H1 (cell line): Measurements from ENCODE around the gene C17orf100. TPM values are rescaled to one million over a fixed set of nuclear protein-coding genes. Genes with fewer than 3 reads are reported as not detected.

Source experiments
- CTCF ChIA-PET: fragments of 300-600 bp; sonication (Branson Sonifier 250); formaldehyde crosslinking; loops from one replicate; lab custom pipeline; 2021; ENCODE audit not compliant: partially characterized antibody; lab: Charles Lee
- POLR2A ChIA-PET: fragments of 300-600 bp; sonication (Branson Sonifier 250); formaldehyde crosslinking; loops from one replicate; lab custom pipeline; 2021; ENCODE audit warnings: inconsistent platforms; ENCODE audit not compliant: partially characterized antibody; lab: Charles Lee
- DNase-seq, 2 experiments: peaks; one replicate each; pipeline versions ENCODE4 v3.0.0 to v3.0.0-alpha.2; 2010 to 2022; ENCODE audit warnings: low spot score in 2 of 2, low read depth in 1 of 2, mixed read lengths in 1 of 2
- FAIRE-seq: peaks from 2 replicates; lab custom pipeline; 2011; peaks lifted over from hg19 to GRCh38; lab: Jason Lieb, UNC
- H2AFZ ChIP-seq: 2 replicates; pipeline ENCODE4 v1.8.1; 2012; ENCODE audit warnings: low read length, inconsistent platforms
- H2AK5ac ChIP-seq: 2 replicates; pipeline ENCODE4 v1.6.1; 2013; ENCODE audit warnings: low read depth, low read length
- H2BK120ac ChIP-seq: replicated peaks from 2 replicates; pipeline ENCODE3; 2013; ENCODE audit warnings: low read depth, low read length, inconsistent platforms
- H2BK12ac ChIP-seq: 2 replicates; pipeline ENCODE4 v1.6.1; 2013; ENCODE audit warnings: low read depth, low read length
- H2BK15ac ChIP-seq: 2 replicates; pipeline ENCODE4 v1.6.1; 2013; ENCODE audit warnings: low read length
- H2BK20ac ChIP-seq: 2 replicates; pipeline ENCODE4 v1.6.1; 2013; ENCODE audit warnings: low read length
- H2BK5ac ChIP-seq: 2 replicates; pipeline ENCODE4 v1.6.1; 2013; ENCODE audit warnings: low read depth, low read length
- H3K14ac ChIP-seq: 2 replicates; pipeline ENCODE4 v1.6.1; 2013; ENCODE audit warnings: inconsistent platforms; ENCODE audit not compliant: insufficient read length
- H3K18ac ChIP-seq: 2 replicates; pipeline ENCODE4 v1.6.1; 2013; ENCODE audit warnings: low read length; ENCODE audit errors: extremely low read depth
- H3K23ac ChIP-seq: 2 replicates; pipeline ENCODE4 v1.6.1; 2013; ENCODE audit warnings: inconsistent platforms; ENCODE audit not compliant: insufficient read length
- H3K23me2 ChIP-seq: 2 replicates; pipeline ENCODE4 v1.6.1; 2013; ENCODE audit warnings: low read depth, low read length
- H3K27ac ChIP-seq: 2 replicates; pipeline ENCODE4 v1.6.1; 2011; ENCODE audit warnings: low read depth, low read length, inconsistent platforms
- H3K27me3 ChIP-seq, 4 experiments: replicated peaks in 1 of 4; 1 replicate in 1 of 4; 2 replicates in 3 of 4; pipeline versions ENCODE4 v1.6.1 to v1.8.1; 2011 to 2013; ENCODE audit warnings: low read length in 3 of 4, mild to moderate bottlenecking in 3 of 4, inconsistent platforms in 2 of 4, mixed read lengths in 2 of 4, moderate library complexity in 1 of 4; ENCODE audit not compliant: control insufficient read depth in 3 of 4, insufficient read depth in 3 of 4; ENCODE audit errors: extremely low read depth in 1 of 4
- H3K36me3 ChIP-seq, 4 experiments: 2 replicates each; pipeline versions ENCODE4 v1.6.1 to v1.8.1; 2011 to 2013; ENCODE audit warnings: mild to moderate bottlenecking in 4 of 4, low read length in 3 of 4, moderate library complexity in 2 of 4, control low read depth in 1 of 4, inconsistent platforms in 1 of 4; ENCODE audit not compliant: insufficient read depth in 4 of 4, control insufficient read depth in 2 of 4
- H3K4ac ChIP-seq: replicated peaks from 2 replicates; pipeline ENCODE3; 2013; ENCODE audit warnings: low read length, low read depth, mixed read lengths, inconsistent platforms; ENCODE audit not compliant: insufficient read length
- H3K4me1 ChIP-seq, 4 experiments: replicated peaks in 1 of 4; 1 replicate in 1 of 4; 2 replicates in 3 of 4; pipeline versions ENCODE4 v1.6.1 to v1.8.1; 2011 to 2013; ENCODE audit warnings: low read length in 3 of 4, inconsistent platforms in 2 of 4, mixed read lengths in 1 of 4; ENCODE audit not compliant: insufficient read depth in 4 of 4, control insufficient read depth in 3 of 4
- H3K4me2 ChIP-seq, 2 experiments: 2 replicates each; pipeline versions ENCODE4 v1.6.1 to v1.8.1; 2011 to 2013; ENCODE audit warnings: low read depth in 2 of 2, low read length in 2 of 2, control low read depth in 1 of 2, inconsistent platforms in 1 of 2, mild to moderate bottlenecking in 1 of 2; ENCODE audit not compliant: insufficient read depth in 1 of 2
- H3K4me3 ChIP-seq, 4 experiments: fragments of 200-600, 300-600 bp in 1 of 4; sonication (generic), shearing (Covaris generic), sonication (Bioruptor Twin) in 1 of 4; 2 replicates each; pipeline versions ENCODE4 v1.5.1 to v1.8.1; 2011 to 2016; ENCODE audit warnings: low read length in 4 of 4, low read depth in 3 of 4, control low read depth in 2 of 4, inconsistent platforms in 2 of 4, mild to moderate bottlenecking in 2 of 4, mixed read lengths in 1 of 4, moderate library complexity in 1 of 4; ENCODE audit not compliant: insufficient read depth in 2 of 4; ENCODE audit errors: extremely low read depth in 1 of 4
- H3K56ac ChIP-seq: replicated peaks from 2 replicates; pipeline ENCODE3; 2013; ENCODE audit warnings: low read depth, mild to moderate bottlenecking, mixed read lengths, low read length, inconsistent platforms; ENCODE audit not compliant: insufficient read length
- H3K79me1 ChIP-seq: 2 replicates; pipeline ENCODE4 v1.6.1; 2013; ENCODE audit warnings: low read depth, low read length, control low read depth
- H3K79me2 ChIP-seq, 2 experiments: 2 replicates each; pipeline versions ENCODE4 v1.6.1 to v1.8.1; 2012 to 2013; ENCODE audit warnings: low read length in 2 of 2, mild to moderate bottlenecking in 2 of 2, inconsistent platforms in 1 of 2; ENCODE audit not compliant: insufficient read depth in 2 of 2, control insufficient read depth in 1 of 2
- H3K9ac ChIP-seq, 4 experiments: replicated peaks in 1 of 4; 1 replicate in 1 of 4; 2 replicates in 3 of 4; pipeline versions ENCODE4 v1.6.1 to v1.8.1; 2011 to 2013; ENCODE audit warnings: low read depth in 3 of 4, low read length in 3 of 4, control low read depth in 2 of 4, mild to moderate bottlenecking in 2 of 4, moderate library complexity in 2 of 4, inconsistent platforms in 1 of 4; ENCODE audit errors: extremely low read depth in 1 of 4
- H3K9me3 ChIP-seq, 2 experiments: 2 replicates each; pipeline versions ENCODE4 v1.6.1 to v1.8.1; 2012 to 2013; ENCODE audit warnings: mild to moderate bottlenecking in 2 of 2, moderate library complexity in 2 of 2, control low read depth in 1 of 2, inconsistent platforms in 1 of 2, low read depth in 1 of 2, low read length in 1 of 2, mixed read lengths in 1 of 2; ENCODE audit not compliant: insufficient read depth in 2 of 2
- H4K20me1 ChIP-seq, 2 experiments: replicated peaks in 1 of 2; 2 replicates each; pipeline versions ENCODE3 to v1.8.1; 2011 to 2013; ENCODE audit warnings: inconsistent platforms in 2 of 2, low read length in 2 of 2, mild to moderate bottlenecking in 1 of 2; ENCODE audit not compliant: insufficient read depth in 2 of 2, control insufficient read depth in 1 of 2
- H4K5ac ChIP-seq: 2 replicates; pipeline ENCODE4 v1.6.1; 2013; ENCODE audit warnings: low read length, low read depth, mixed read lengths, inconsistent platforms; ENCODE audit not compliant: insufficient read length
- H4K8ac ChIP-seq: 2 replicates; pipeline ENCODE4 v1.8.0; 2013; ENCODE audit warnings: mild to moderate bottlenecking, moderate library complexity, low read length, inconsistent platforms; ENCODE audit not compliant: insufficient read depth; ENCODE audit errors: extremely low read depth
- H4K91ac ChIP-seq: replicated peaks from 2 replicates; pipeline ENCODE3; 2013; ENCODE audit warnings: low read length, mixed read lengths, inconsistent platforms; ENCODE audit not compliant: insufficient read length
- GABPA ChIP-seq: IDR thresholded peaks from 2 replicates; pipeline ENCODE4 v1.6.1; 2011; ENCODE audit warnings: mild to moderate bottlenecking, low read length, moderate library complexity, borderline replicate concordance; ENCODE audit not compliant: insufficient read depth
- POLR2AphosphoS5 ChIP-seq: IDR thresholded peaks from 2 replicates; pipeline ENCODE4 v1.6.1; 2011; ENCODE audit warnings: low read depth, low read length
- SAP30 ChIP-seq: fragments of 300-600 bp; sonication (generic); IDR thresholded peaks from 2 replicates; pipeline ENCODE4 v1.7.1; 2012; ENCODE audit warnings: low read length, moderate library complexity, mild to moderate bottlenecking, inconsistent platforms; ENCODE audit not compliant: insufficient read depth, insufficient replicate concordance
- TEAD4 ChIP-seq: IDR thresholded peaks from 2 replicates; pipeline ENCODE4 v1.6.1; 2012; ENCODE audit warnings: low read depth, low read length, inconsistent platforms, mixed read lengths
- WGBS, 2 experiments: shearing (Covaris generic) in 1 of 2; methylation state at CpG; one replicate each; pipeline versions ENCODE4 v1.1.6 to v1.1.7; 2013 to 2015; ENCODE audit warnings: low lambda C conversion rate in 2 of 2, mixed read lengths in 2 of 2, inconsistent platforms in 1 of 2, low coverage in 1 of 2, missing lambda C conversion rate in 1 of 2; ENCODE audit not compliant: insufficient replicate concordance in 2 of 2, insufficient coverage in 1 of 2, insufficient read length in 1 of 2; ENCODE audit errors: extremely low coverage in 1 of 2, missing lambda C conversion rate in 1 of 2; 5-methylcytosine and 5-hydroxymethylcytosine counted together
- polyA plus RNA-seq, 7 experiments: library from polyadenylated mRNA; depleted of rRNA in 3 of 7; stranded (reverse) in 5 of 7; unstranded in 2 of 7; fragments of >200 nt in 5 of 7; fragments of 200-250 nt in 2 of 7; gene quantifications; 1 replicate in 5 of 7; 2 replicates in 1 of 7; 4 replicates in 1 of 7; pipeline versions ENCODE4 v1.2.1 to v1.2.3, GENCODE V29; 2011 to 2013; ENCODE audit warnings: missing spikeins in 2 of 7, mixed read lengths in 2 of 7
- total RNA-seq: library from RNA; stranded (reverse); fragmentation: NEBNext Ultra II Directional; extraction: Animal tissue kit (Norgen Biotek cat#: 25700); gene quantifications from 2 replicates; pipeline ENCODE4 v1.2.1, GENCODE V29; 2021
- TF ChIP-seq, protein P1 (sequence below): IDR thresholded peaks from 2 replicates; pipeline ENCODE4 v1.6.1; 2011; ENCODE audit warnings: low read depth, mild to moderate bottlenecking, low read length; ENCODE audit not compliant: insufficient read depth
- TF ChIP-seq, protein P2 (sequence below), 3 experiments: IDR thresholded peaks; 1 replicate in 2 of 3; 2 replicates in 1 of 3; pipeline versions ENCODE4 v1.5.1 to v1.6.1; 2011; ENCODE audit warnings: low read length in 3 of 3, mild to moderate bottlenecking in 3 of 3, inconsistent platforms in 2 of 3, low read depth in 1 of 3, moderate library complexity in 1 of 3; ENCODE audit not compliant: insufficient read depth in 1 of 3; ENCODE audit errors: control extremely low read depth in 1 of 3
- TF ChIP-seq, protein P3 (sequence below): IDR thresholded peaks from 2 replicates; pipeline ENCODE4 v1.6.1; 2012; ENCODE audit warnings: inconsistent platforms

Gene C17orf100
- total and polyA plus RNA-seq, 2 of the 8 experiments (the other 6 are each of a cell fraction or from before 2014, with no cell fraction given), result 2.1 to 2.8 TPM

DNA sequence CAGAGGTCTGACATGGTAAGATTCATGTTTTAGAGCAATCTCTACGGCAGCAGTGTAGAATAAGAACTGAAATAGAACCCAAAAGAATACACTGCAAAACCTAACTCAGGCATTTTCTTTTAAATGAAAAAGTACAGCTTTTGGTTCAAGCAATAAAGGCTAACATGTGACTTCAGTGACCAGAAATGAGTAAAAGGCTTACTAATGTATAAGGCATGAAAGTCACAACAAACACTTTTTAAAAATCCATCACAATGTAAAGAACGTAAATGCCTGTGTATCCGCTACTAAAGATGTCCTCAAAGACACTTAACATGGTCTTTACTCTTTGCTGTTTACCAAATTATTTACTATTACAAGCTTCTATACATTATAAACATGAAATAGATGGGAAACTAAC, 27.6 kb upstream of the C17orf100 start:
- no peak for FAIRE-seq
- CTCF ChIA-PET, result interaction anchor here (0.9 kb wide), 1 partner anchor 20 kb away, joined by 3 read pairs; no protein-coding TSS in a partner anchor
- POLR2A ChIA-PET, result interaction anchor here (1.2 kb wide), 2 partner anchors 12 to 14 kb away, joined by 4 read pairs; no protein-coding TSS in a partner anchor

More for the DNA sequence above, 27.6 kb upstream of the C17orf100 start:
- H2BK12ac ChIP-seq, result no peak overlapping the region
- H3K27me3 ChIP-seq, result no peaks in the 10 kb centered on the region
- H3K79me2 ChIP-seq, result no peaks in the 10 kb centered on the region
- no peak overlapping the region for H3K18ac ChIP-seq
- no peaks in the 10 kb centered on the region for H3K23me2 ChIP-seq
- H3K4me1 ChIP-seq, result no peaks in the 10 kb centered on the region
- no peak overlapping the region for H2BK15ac ChIP-seq
- no peak overlapping the region for H3K56ac ChIP-seq
- no peak overlapping the region for H2BK20ac ChIP-seq
- no peak overlapping the region for H2BK5ac ChIP-seq
- H3K4me2 ChIP-seq, result no peak overlapping the region
- no peak overlapping the region for H3K23ac ChIP-seq
- H4K20me1 ChIP-seq, result peaks cover 1 to 4% of the 10 kb centered on the region in 2 experiments
- no peak for DNase-seq
- WGBS, 2 experiments, result 96% methylated on average over 3 of the region's 3 CpGs; no CpG with 5 or more reads in 1 of the 2 experiments
- no peak overlapping the region for H3K14ac ChIP-seq
- H4K8ac ChIP-seq, result no peak overlapping the region
- H3K79me1 ChIP-seq, result no peaks in the 10 kb centered on the region
- H3K27ac ChIP-seq, result no peak overlapping the region
- no peak overlapping the region for H3K4me3 ChIP-seq
- H2AFZ ChIP-seq, result no peak overlapping the region
- H4K5ac ChIP-seq, result no peak overlapping the region
- no peak overlapping the region for H2BK120ac ChIP-seq
- no peak overlapping the region for H2AK5ac ChIP-seq
- H3K4ac ChIP-seq, result no peak overlapping the region
- H3K9ac ChIP-seq, result no peak overlapping the region
- H3K9me3 ChIP-seq, result no peaks in the 10 kb centered on the region
- peaks cover 7 to 34% (median 29%) of the 10 kb centered on the region in 4 experiments for H3K36me3 ChIP-seq
- no peak overlapping the region for H4K91ac ChIP-seq
- no peak for TF ChIP-seq GABPA
- TF ChIP-seq, protein P1, sequence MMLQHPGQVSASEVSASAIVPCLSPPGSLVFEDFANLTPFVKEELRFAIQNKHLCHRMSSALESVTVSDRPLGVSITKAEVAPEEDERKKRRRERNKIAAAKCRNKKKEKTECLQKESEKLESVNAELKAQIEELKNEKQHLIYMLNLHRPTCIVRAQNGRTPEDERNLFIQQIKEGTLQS, result no peak
- TF ChIP-seq, protein P2, sequence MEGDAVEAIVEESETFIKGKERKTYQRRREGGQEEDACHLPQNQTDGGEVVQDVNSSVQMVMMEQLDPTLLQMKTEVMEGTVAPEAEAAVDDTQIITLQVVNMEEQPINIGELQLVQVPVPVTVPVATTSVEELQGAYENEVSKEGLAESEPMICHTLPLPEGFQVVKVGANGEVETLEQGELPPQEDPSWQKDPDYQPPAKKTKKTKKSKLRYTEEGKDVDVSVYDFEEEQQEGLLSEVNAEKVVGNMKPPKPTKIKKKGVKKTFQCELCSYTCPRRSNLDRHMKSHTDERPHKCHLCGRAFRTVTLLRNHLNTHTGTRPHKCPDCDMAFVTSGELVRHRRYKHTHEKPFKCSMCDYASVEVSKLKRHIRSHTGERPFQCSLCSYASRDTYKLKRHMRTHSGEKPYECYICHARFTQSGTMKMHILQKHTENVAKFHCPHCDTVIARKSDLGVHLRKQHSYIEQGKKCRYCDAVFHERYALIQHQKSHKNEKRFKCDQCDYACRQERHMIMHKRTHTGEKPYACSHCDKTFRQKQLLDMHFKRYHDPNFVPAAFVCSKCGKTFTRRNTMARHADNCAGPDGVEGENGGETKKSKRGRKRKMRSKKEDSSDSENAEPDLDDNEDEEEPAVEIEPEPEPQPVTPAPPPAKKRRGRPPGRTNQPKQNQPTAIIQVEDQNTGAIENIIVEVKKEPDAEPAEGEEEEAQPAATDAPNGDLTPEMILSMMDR (IDR thresholded peaks at IDR 0.05; ENCODE audit: control extremely low read depth in 1 of 3, insufficient read depth in 1 of 3, low read depth in 1 of 3, low read length in 3 of 3), result no peak
- TF ChIP-seq, protein P3, sequence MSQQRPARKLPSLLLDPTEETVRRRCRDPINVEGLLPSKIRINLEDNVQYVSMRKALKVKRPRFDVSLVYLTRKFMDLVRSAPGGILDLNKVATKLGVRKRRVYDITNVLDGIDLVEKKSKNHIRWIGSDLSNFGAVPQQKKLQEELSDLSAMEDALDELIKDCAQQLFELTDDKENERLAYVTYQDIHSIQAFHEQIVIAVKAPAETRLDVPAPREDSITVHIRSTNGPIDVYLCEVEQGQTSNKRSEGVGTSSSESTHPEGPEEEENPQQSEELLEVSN, result no peak
- no peak for TF ChIP-seq TEAD4
- no peak for TF ChIP-seq POLR2AphosphoS5
- TF ChIP-seq SAP30, result no peak
